Lower leg skin (tissue), 3 donors: ENCODE results near the gene KCNK3.

ENCODE experiments used
- CTCF ChIP-seq, 3 donors: fragments of 450-650 bp; IDR thresholded peaks; one replicate each; pipeline ENCODE4 v1.5.1; 2016; ENCODE audit warnings: antibody characterized with exemption in 3 of 3, mild to moderate bottlenecking in 3 of 3, moderate library complexity in 2 of 3
- POLR2A ChIP-seq, 2 donors: fragments of 450-650 bp; IDR thresholded peaks; one replicate each; pipeline ENCODE4 v1.6.1; 2016 to 2017; ENCODE audit warnings: antibody characterized with exemption in 2 of 2, mild to moderate bottlenecking in 1 of 2, moderate library complexity in 1 of 2

GRCh38 chr2:26770986-26771586 is 78.6 kb downstream of the KCNK3 start:
- TF ChIP-seq CTCF (IDR thresholded peaks at IDR 0.05): no peak
- TF ChIP-seq POLR2A (IDR thresholded peaks at IDR 0.05): no peak
